K562 (cell line): ENCODE data around the gene PTCH1. TPM values are rescaled to one million over a fixed set of nuclear protein-coding genes. Genes with fewer than 3 reads are reported as not detected.

ENCODE experiments used
- ARID1B ChIP-seq: fragments of 450-650 bp; IDR thresholded peaks from 2 replicates; pipeline ENCODE4 v1.6.1; 2016; ENCODE audit warnings: antibody characterized with exemption, mild to moderate bottlenecking, inconsistent platforms
- BRF2 ChIP-seq: IDR thresholded peaks from 3 replicates; pipeline ENCODE4 v1.6.1; 2011; ENCODE audit warnings: borderline replicate concordance, mild to moderate bottlenecking; ENCODE audit not compliant: insufficient read length, insufficient read depth
- CC2D1A ChIP-seq: fragments of 450-650 bp; IDR thresholded peaks from 2 replicates; pipeline ENCODE4 v1.6.1; 2017; ENCODE audit warnings: mild to moderate bottlenecking
- CREB5 ChIP-seq: fragments of 250-450 bp; sonication (Bioruptor Pico); IDR thresholded peaks from 2 replicates; pipeline ENCODE4 v1.5.0; 2020; ENCODE audit warnings: mild to moderate bottlenecking
- RNF219 ChIP-seq: fragments of 250-450 bp; sonication (Bioruptor Pico); IDR thresholded peaks from 2 replicates; pipeline ENCODE4 v1.5.0; 2022; ENCODE audit warnings: mild to moderate bottlenecking
- WHSC1 ChIP-seq: IDR thresholded peaks from one replicate; pipeline ENCODE4 v1.6.1; 2012; ENCODE audit warnings: low read length, control low read depth, inconsistent platforms
- YY1 ChIP-seq, 3 experiments: IDR thresholded peaks; 2 replicates each; pipeline ENCODE4 v1.6.1; 2011; ENCODE audit warnings: low read length in 2 of 3, mild to moderate bottlenecking in 2 of 3, moderate library complexity in 2 of 3, borderline replicate concordance in 1 of 3, control low read depth in 1 of 3, low read depth in 1 of 3; ENCODE audit not compliant: insufficient read depth in 3 of 3, insufficient replicate concordance in 2 of 3, control insufficient read depth in 1 of 3, insufficient read length in 1 of 3; ENCODE audit errors: extremely low read depth in 1 of 3
- ZBTB43 ChIP-seq: sonication (generic); formaldehyde crosslinking; IDR thresholded peaks from 2 replicates; pipeline ENCODE4 v1.8.0; 2023; ENCODE audit warnings: mild to moderate bottlenecking, missing genetic modification reagents
- ZBTB49 ChIP-seq: sonication (generic); formaldehyde crosslinking; IDR thresholded peaks from 2 replicates; pipeline ENCODE4 v1.8.0; 2022; ENCODE audit warnings: missing genetic modification reagents, mild to moderate bottlenecking, borderline replicate concordance
- ZFP91 ChIP-seq: sonication (generic); formaldehyde crosslinking; IDR thresholded peaks from 2 replicates; pipeline ENCODE4 v1.8.0; 2022; ENCODE audit warnings: mild to moderate bottlenecking, missing genetic modification reagents
- polyA plus RNA-seq, 8 experiments: library from polyadenylated mRNA; depleted of rRNA in 4 of 8; stranded (reverse) in 5 of 8; unstranded in 3 of 8; fragments of >200 nt; fragmentation: Nextera tagmentation in 2 of 8; fragmentation: Illumina TruSeq in 1 of 8; extraction: Ambion mirVana in 2 of 8; extraction: Trizol in 1 of 8; gene quantifications; 2 replicates each; pipeline versions ENCODE4 v1.2.1 to v1.2.3, GENCODE V29; 2011 to 2014; ENCODE audit warnings: inconsistent platforms in 1 of 8, missing spikeins in 1 of 8
- total RNA-seq, 7 experiments: library from RNA; depleted of rRNA in 6 of 7; stranded (reverse); fragments of >200 nt in 6 of 7; fragmentation: Illumina TruSeq in 2 of 7; extraction: Trizol in 2 of 7; gene quantifications; 2 replicates each; pipeline versions ENCODE4 v1.2.1 to v1.2.3, GENCODE V29; 2011 to 2021; ENCODE audit warnings: low replicate concordance in 1 of 7

PTCH1 gene
- total and polyA plus RNA-seq, 9 of the 15 experiments (the other 6 are each of a cell fraction or from before 2014, with no cell fraction given), result 0.70 to 9.9 (median 3.8) TPM

GRCh38 chr9:95505717-95506427, 10.9 kb downstream of the PTCH1 start (continued):
- TF ChIP-seq ZBTB49 (CRISPR knock-in tag), result no peak
- no peak for TF ChIP-seq BRF2
- TF ChIP-seq CC2D1A, result no peak
- peak in 1 of 3 experiments; percentile 20 for TF ChIP-seq YY1 (IDR thresholded peaks at IDR 0.05; ENCODE audit: borderline replicate concordance in 1 of 3, control insufficient read depth in 1 of 3, extremely low read depth in 1 of 3, insufficient read depth in 3 of 3, insufficient read length in 1 of 3, insufficient replicate concordance in 2 of 3, low read depth in 1 of 3, low read length in 2 of 3)
- TF ChIP-seq ARID1B, result 0 out of 2 replicates have a peak, but pooled peaks have one; percentile 23
- TF ChIP-seq WHSC1, result no peak
- TF ChIP-seq ZFP91, result no peak
- no peak for TF ChIP-seq ZBTB43
- TF ChIP-seq CREB5, result no peak
- no peak for TF ChIP-seq RNF219 (CRISPR knock-in tag)
